ENCODE results near the gene STUM.
"Not testable (repeated sequence)": the region's sequence is repeated elsewhere in the genome, so short reads cannot be mapped to it uniquely, and the experiment has no call there.

The STUM gene

GRCh38 chr1:226628612-226629155 lies 80.1 kb downstream of the STUM start:
- no peak for DNase-seq

- no peak for DNase-seq
Observed at GRCh38 chr1:226629210-226629895, 80.8 kb downstream of the STUM start.

- no peak for DNase-seq
Observed at GRCh38 chr1:226629896-226630550, 81.5 kb downstream of the STUM start.

GRCh38 chr1:226630592-226630991 lies 82.0 kb downstream of the STUM start:
- no peak for DNase-seq

- no peak for DNase-seq
Observed at GRCh38 chr1:226631229-226632000, 82.9 kb downstream of the STUM start.

GRCh38 chr1:226632169-226632879 lies 83.8 kb downstream of the STUM start:
- no peak for DNase-seq

GRCh38 chr1:226632922-226633351 lies 84.4 kb downstream of the STUM start:
- DNase-seq: no peak

- no peak for DNase-seq
Observed at GRCh38 chr1:226633541-226634165, 85.1 kb downstream of the STUM start.

GRCh38 chr1:226634166-226634588 lies 85.6 kb downstream of the STUM start:
- DNase-seq: peak; percentile 55

- DNase-seq: no peak
Observed at GRCh38 chr1:226634611-226635246, 86.2 kb downstream of the STUM start.

GRCh38 chr1:226635456-226635941 lies 86.9 kb downstream of the STUM start:
- no peak for DNase-seq

GRCh38 chr1:226636847-226637096 lies 88.2 kb downstream of the STUM start:
- no peak for DNase-seq

GRCh38 chr1:226637147-226637935 lies 88.8 kb downstream of the STUM start:
- DNase-seq: no peak

- DNase-seq: no peak
Observed at GRCh38 chr1:226638001-226638601, 89.5 kb downstream of the STUM start.

GRCh38 chr1:226638608-226639007 lies 90.0 kb downstream of the STUM start:
- no peak for DNase-seq

- not testable (repeated sequence) for DNase-seq
Observed at GRCh38 chr1:226639206-226639605, 90.6 kb downstream of the STUM start.

GRCh38 chr1:226639631-226640061 lies 91.1 kb downstream of the STUM start:
- no peak for DNase-seq

GRCh38 chr1:226640321-226641136 lies 92.0 kb downstream of the STUM start:
- DNase-seq: no peak

- DNase-seq: no peak
Observed at GRCh38 chr1:226641671-226642231, 93.2 kb downstream of the STUM start.
